HUES64 (cell line): ENCODE measurements around the gene RMDN2.

Experiments
- H3K27ac ChIP-seq: 2 replicates; pipeline ENCODE4 v1.7.0; 2013; ENCODE audit warnings: low read depth, low read length, inconsistent platforms
- H3K27me3 ChIP-seq: 2 replicates; pipeline ENCODE4 v1.6.1; 2013; ENCODE audit warnings: mild to moderate bottlenecking, low read length; ENCODE audit not compliant: insufficient read depth
- H3K36me3 ChIP-seq: 2 replicates; pipeline ENCODE4 v1.6.1; 2013; ENCODE audit warnings: mild to moderate bottlenecking, low read length; ENCODE audit not compliant: insufficient read depth
- H3K4me1 ChIP-seq: 2 replicates; pipeline ENCODE4 v1.6.1; 2013; ENCODE audit warnings: mild to moderate bottlenecking, low read length, moderate library complexity; ENCODE audit not compliant: insufficient read depth
- H3K4me3 ChIP-seq: 2 replicates; pipeline ENCODE4 v1.5.1; 2013; ENCODE audit warnings: mild to moderate bottlenecking, low read length, moderate library complexity
- H3K9ac ChIP-seq: 2 replicates; pipeline ENCODE4 v1.6.1; 2013; ENCODE audit warnings: mild to moderate bottlenecking, low read depth, low read length
- H3K9me3 ChIP-seq: 2 replicates; pipeline ENCODE4 v1.6.1; 2013; ENCODE audit warnings: low read depth, low read length; ENCODE audit not compliant: insufficient read depth
- WGBS: fragments of 150-250, 120-280 bp; methylation state at CpG from one replicate; pipeline ENCODE4 v1.1.7; 2013; ENCODE audit warnings: missing lambda C conversion rate; 5-methylcytosine and 5-hydroxymethylcytosine counted together

RMDN2 gene

GRCh38 chr2:38045811-38046210 is 120.7 kb downstream of the RMDN2 start:
- no peaks in the 10 kb centered on the region for H3K27me3 ChIP-seq
- H3K27ac ChIP-seq, result no peak overlapping the region
- 95% methylated on average over 4 of the region's 4 CpGs for WGBS
- H3K36me3 ChIP-seq, result no peaks in the 10 kb centered on the region
- H3K4me1 ChIP-seq, result peaks cover 18% of the 10 kb centered on the region
- H3K9me3 ChIP-seq, result no peaks in the 10 kb centered on the region
- H3K9ac ChIP-seq, result no peak overlapping the region
- no peak overlapping the region for H3K4me3 ChIP-seq

DNA sequence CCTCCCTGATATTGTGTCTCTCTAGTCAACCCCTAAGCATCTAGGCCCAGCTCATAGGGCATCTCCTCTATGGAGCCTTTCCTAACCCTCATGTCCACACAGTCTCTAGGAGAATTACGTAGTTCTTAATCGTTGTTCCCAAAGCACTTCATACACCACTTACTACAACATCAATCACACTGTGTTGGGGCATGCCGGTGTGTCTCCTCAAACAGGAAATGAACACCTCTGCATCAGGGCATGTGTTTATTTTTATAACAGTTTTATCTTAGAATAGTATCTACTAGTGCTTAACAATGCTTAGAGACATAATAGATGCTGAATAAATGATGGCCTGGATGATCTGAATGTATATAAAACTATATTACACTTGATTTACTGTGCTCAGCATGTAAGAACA is 131.1 kb downstream of the RMDN2 start:
- Histone ChIP-seq H3K9me3 (no peaks in the 10 kb centered on the region), H3K9ac (no peak overlapping the region), H3K27ac (no peak overlapping the region), H3K36me3 (no peaks in the 10 kb centered on the region), H3K27me3 (no peaks in the 10 kb centered on the region), H3K4me3 (no peak overlapping the region), H3K4me1 (no peaks in the 10 kb centered on the region)
- 94% methylated on average over 3 of the region's 3 CpGs for WGBS

DNA sequence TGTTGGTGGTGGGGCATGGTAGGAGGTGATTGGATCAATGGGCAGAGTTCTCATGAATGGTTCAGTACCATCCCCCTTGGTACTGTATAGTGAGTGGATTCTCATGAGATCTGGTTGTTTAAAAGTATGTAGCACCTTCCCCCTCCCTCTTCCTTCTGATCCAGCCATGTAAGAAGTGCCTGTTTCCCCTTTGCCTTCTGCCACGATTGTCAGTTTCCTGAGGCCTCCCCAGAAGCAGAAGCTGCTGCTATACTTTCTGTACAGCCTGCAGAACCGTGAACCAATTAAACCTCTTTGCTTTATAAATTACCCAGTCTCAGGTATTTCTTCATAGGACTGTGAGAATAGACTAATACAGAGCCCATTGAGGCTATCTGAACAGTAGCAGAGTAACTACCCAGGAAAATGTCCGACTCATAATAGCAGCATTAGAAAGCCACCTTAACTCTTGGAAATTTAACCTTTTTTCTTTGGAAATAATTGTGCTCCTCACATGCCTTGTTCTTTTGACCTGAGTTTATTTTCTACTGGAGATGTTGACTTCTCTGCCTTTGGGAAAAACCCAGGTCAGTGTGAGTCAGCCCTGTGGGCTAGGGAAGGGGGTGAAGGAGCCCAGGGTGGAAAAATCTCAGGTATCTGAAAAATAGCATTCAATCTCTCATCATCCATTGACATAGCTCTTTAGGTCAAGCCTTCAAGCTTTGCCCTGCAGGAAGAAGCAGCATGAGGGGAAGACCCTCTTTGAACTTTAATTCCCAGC is 132.7 kb downstream of the RMDN2 start:
- no peak overlapping the region for H3K9ac ChIP-seq
- H3K4me1 ChIP-seq, result no peaks in the 10 kb centered on the region
- H3K27me3 ChIP-seq, result no peaks in the 10 kb centered on the region
- H3K27ac ChIP-seq, result no peak overlapping the region
- WGBS, result 89% methylated on average over 3 of the region's 3 CpGs
- H3K4me3 ChIP-seq, result no peak overlapping the region
- H3K36me3 ChIP-seq, result no peaks in the 10 kb centered on the region
- no peaks in the 10 kb centered on the region for H3K9me3 ChIP-seq

DNA sequence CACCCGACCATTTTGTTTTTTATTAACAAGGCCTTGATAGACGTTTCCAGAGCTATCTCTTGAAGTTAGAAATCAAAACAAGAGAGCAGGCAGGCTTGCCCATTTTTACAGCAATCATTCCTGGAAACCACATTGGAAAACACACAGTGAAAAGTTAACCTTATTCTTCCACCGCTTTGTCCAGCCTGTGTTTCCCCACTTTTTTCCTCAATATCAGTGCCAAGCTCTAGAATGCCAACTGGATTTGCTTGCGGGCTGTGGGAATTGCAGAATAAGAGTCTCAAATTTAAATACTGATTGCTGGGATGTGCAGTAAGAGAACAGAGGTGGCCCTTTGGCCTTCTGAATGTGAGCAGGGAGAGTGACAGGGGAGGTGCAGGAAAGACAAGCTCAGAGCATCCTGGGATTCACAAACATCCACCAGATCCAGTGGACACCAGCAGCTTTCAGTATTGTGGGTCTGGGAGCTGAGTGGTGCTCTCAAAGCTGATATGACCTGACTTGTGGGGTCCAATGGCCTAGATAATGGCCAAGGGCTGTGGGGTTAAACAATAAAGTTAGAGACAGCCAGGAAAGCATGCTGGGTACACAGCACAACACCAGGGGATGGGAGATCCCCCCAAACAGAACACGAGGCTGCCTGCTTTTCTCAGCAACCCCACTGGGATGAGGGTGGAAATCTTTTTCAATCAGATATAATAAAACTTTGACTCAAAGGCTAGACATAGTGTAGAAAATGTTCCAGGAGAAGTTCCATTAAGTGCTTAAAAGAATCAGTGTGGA is 135.3 kb downstream of the RMDN2 start:
- WGBS, result 94% methylated on average over 4 of the region's 5 CpGs
- Histone ChIP-seq H3K9me3 (no peaks in the 10 kb centered on the region), H3K27ac (no peak overlapping the region), H3K4me3 (no peak overlapping the region), H3K27me3 (no peaks in the 10 kb centered on the region), H3K4me1 (peaks cover 2% of the 10 kb centered on the region; the same call in 1 of the 2 replicates), H3K9ac (no peak overlapping the region), H3K36me3 (no peaks in the 10 kb centered on the region)

- Histone ChIP-seq H3K4me3 (no peak overlapping the region), H3K27ac (no peak overlapping the region)
- 92% methylated on average over 4 of the region's 5 CpGs for WGBS
Observed at GRCh38 chr2:38064801-38065501, 139.9 kb downstream of the RMDN2 start.

GRCh38 chr2:38065502-38066135 is 140.5 kb downstream of the RMDN2 start:
- no peak overlapping the region for H3K9ac ChIP-seq
- no peak overlapping the region for H3K4me3 ChIP-seq
- WGBS, result 87% methylated on average over 4 of the region's 6 CpGs
- no peak overlapping the region for H3K27ac ChIP-seq
- H3K4me1 ChIP-seq, result peaks cover 8% of the 10 kb centered on the region; the same call in 1 of the 2 replicates
- no peaks in the 10 kb centered on the region for H3K9me3 ChIP-seq
- H3K27me3 ChIP-seq, result no peaks in the 10 kb centered on the region
- no peaks in the 10 kb centered on the region for H3K36me3 ChIP-seq

More at GRCh38 chr2:38064801-38065501, 139.9 kb downstream of the RMDN2 start:
- no peaks in the 10 kb centered on the region for H3K27me3 ChIP-seq
- no peak overlapping the region for H3K9ac ChIP-seq
- no peaks in the 10 kb centered on the region for H3K9me3 ChIP-seq
- H3K4me1 ChIP-seq, result peaks cover 8% of the 10 kb centered on the region; the same call in 1 of the 2 replicates
- no peaks in the 10 kb centered on the region for H3K36me3 ChIP-seq

DNA sequence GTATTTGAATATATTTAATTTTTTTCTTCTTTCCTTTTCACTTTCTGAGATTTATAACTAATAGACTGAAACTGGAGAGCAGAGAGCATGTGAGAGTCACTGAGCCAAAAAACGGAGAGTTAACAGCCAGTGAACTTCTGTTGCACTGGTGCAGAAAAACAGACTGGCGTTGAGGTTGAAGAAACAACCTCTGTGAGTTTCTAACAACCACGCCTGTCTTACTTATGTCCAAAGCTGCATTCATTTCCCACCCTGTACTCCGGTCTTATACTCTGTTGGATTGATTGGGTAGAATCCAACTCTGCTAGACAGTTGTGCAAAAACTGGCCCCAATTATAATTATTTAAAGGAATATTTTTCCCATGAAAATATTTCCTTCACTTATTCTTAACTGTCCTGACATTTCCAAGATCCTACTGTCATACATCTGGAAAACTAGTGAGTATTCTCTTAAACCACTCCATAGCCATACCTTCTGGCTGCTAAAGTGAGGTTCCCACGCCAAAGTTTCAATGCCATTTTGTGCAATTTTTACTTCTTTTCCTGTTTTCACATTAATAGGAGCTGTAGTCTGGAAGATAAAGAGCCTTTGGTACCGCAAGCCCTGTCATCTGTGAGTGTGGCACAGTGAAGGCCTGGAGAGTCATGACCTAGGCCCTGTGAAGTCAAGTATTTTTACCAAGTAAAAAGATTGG is 141.5 kb downstream of the RMDN2 start:
- 91% methylated on average over 5 of the region's 6 CpGs for WGBS
- H3K27me3 ChIP-seq, result peaks cover 8% of the 10 kb centered on the region
- H3K9ac ChIP-seq, result no peak overlapping the region
- no peak overlapping the region for H3K27ac ChIP-seq
- no peak overlapping the region for H3K4me3 ChIP-seq
- H3K36me3 ChIP-seq, result no peaks in the 10 kb centered on the region
- peaks cover 8% of the 10 kb centered on the region; the same call in 1 of the 2 replicates for H3K4me1 ChIP-seq
- H3K9me3 ChIP-seq, result no peaks in the 10 kb centered on the region
